ENCODE measurements around the gene SULF2. TPM values are rescaled to one million over a fixed set of nuclear protein-coding genes. Genes with fewer than 3 reads are reported as not detected.

Gene SULF2
- total and polyA plus RNA-seq, 2 of the 4 experiments (the other 2 are of a cell fraction): 0.54 to 0.77 TPM

DNA sequence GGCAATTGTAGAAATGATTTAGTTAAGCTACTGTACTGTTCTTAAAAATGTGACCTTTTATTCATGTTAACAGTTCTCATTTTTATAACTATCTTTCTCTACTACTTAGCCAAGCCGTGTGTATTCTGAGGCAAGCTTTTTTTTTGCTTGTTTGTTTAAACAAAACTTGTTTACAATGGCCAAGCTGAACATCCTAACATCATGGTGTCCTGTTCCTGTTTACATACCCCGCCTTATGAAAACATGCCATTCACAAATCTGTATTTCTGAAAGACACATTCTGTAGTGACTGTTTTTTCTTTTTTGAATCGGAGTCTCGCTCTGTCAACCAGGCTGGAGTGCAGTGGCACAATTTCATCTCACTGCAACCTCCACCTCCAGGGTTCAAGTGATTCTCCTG is 142.7 kb downstream of the SULF2 start:
- no peak overlapping the region for H4K91ac ChIP-seq (ENCODE audit: insufficient read depth, low read depth, low read length)
- no peaks in the 10 kb centered on the region for H3K4me1 ChIP-seq (ENCODE audit: control insufficient read depth, insufficient read depth, low read length)
- no peak overlapping the region for H3K4me2 ChIP-seq (ENCODE audit: low read depth, low read length)
- H3K18ac ChIP-seq (ENCODE audit: low read depth, low read length): no peak overlapping the region
- no peak overlapping the region for H3K14ac ChIP-seq (replicated peaks; ENCODE audit: low read depth, low read length)
- H3K79me1 ChIP-seq (ENCODE audit: low read depth in 1 of 2, low read length in 2 of 2): peaks cover 0 to 6% of the 10 kb centered on the region in 2 experiments; a peak in 1 of 4 replicates
- no peak overlapping the region for H3K56ac ChIP-seq (ENCODE audit: extremely low read depth, insufficient read depth, low read length)
- intact Hi-C loops (cut with micrococcal nuclease): no loop called here
- peaks cover 2% of the 10 kb centered on the region; the same call in 1 of the 2 replicates for H3K9me1 ChIP-seq (ENCODE audit: insufficient read depth, low read length)
- H3K9me3 ChIP-seq (ENCODE audit: control insufficient read depth, insufficient read depth, low read length): no peaks in the 10 kb centered on the region
- CTCF ChIA-PET: interaction anchor here (0.6 kb wide), 1 partner anchor 137 kb away, joined by 3 read pairs; no protein-coding TSS in a partner anchor
- H2BK5ac ChIP-seq (ENCODE audit: low read depth, low read length, poor library complexity, severe bottlenecking): no peak overlapping the region
- H2AFZ ChIP-seq (replicated peaks; ENCODE audit: low read length, poor library complexity): no peak overlapping the region
- TF ChIP-seq NFE2L2 (IDR thresholded peaks at IDR 0.05; ENCODE audit: low read depth, low read length): no peak
- TF ChIP-seq RFX5 (IDR thresholded peaks at IDR 0.05; ENCODE audit: low read depth, low read length): no peak
- TF ChIP-seq, protein P1, sequence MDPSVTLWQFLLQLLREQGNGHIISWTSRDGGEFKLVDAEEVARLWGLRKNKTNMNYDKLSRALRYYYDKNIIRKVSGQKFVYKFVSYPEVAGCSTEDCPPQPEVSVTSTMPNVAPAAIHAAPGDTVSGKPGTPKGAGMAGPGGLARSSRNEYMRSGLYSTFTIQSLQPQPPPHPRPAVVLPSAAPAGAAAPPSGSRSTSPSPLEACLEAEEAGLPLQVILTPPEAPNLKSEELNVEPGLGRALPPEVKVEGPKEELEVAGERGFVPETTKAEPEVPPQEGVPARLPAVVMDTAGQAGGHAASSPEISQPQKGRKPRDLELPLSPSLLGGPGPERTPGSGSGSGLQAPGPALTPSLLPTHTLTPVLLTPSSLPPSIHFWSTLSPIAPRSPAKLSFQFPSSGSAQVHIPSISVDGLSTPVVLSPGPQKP (IDR thresholded peaks at IDR 0.05; ENCODE audit: borderline replicate concordance, low read depth, low read length): no peak
- TF ChIP-seq, protein P2, sequence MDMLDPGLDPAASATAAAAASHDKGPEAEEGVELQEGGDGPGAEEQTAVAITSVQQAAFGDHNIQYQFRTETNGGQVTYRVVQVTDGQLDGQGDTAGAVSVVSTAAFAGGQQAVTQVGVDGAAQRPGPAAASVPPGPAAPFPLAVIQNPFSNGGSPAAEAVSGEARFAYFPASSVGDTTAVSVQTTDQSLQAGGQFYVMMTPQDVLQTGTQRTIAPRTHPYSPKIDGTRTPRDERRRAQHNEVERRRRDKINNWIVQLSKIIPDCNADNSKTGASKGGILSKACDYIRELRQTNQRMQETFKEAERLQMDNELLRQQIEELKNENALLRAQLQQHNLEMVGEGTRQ (IDR thresholded peaks at IDR 0.05; ENCODE audit: low read depth, low read length): no peak
- TF ChIP-seq POLR2A (IDR thresholded peaks at IDR 0.05; ENCODE audit: low read depth, low read length): no peak
- TF ChIP-seq FOS (IDR thresholded peaks at IDR 0.05; ENCODE audit: low read depth, low read length): no peak
- no peak for TF ChIP-seq CTCF (conservative IDR thresholded peaks at IDR 0.05; ENCODE audit: low read depth, low read length)
- TF ChIP-seq MAFK (IDR thresholded peaks at IDR 0.05; ENCODE audit: low read depth, low read length): no peak
- TF ChIP-seq CHD1 (IDR thresholded peaks at IDR 0.05; ENCODE audit: low read depth, low read length): no peak
- no peak for TF ChIP-seq RAD21 (IDR thresholded peaks at IDR 0.05; ENCODE audit: low read length)
- TF ChIP-seq MXI1 (IDR thresholded peaks at IDR 0.05; ENCODE audit: borderline replicate concordance, low read depth, low read length): no peak
- no peak for TF ChIP-seq CEBPB (IDR thresholded peaks at IDR 0.05; ENCODE audit: low read depth, low read length)
- in situ Hi-C loops (cut with MboI; ENCODE audit: low sequenced_read_pairs): no loop called here
- no peaks in the 10 kb centered on the region for H3K27me3 ChIP-seq (ENCODE audit: control insufficient read depth, insufficient read depth, low read length)
- peaks cover 32% of the 10 kb centered on the region for H3K36me3 ChIP-seq (ENCODE audit: control insufficient read depth, insufficient read depth, low read length)
- no TSS peak for BruUV-seq (replicated peaks)
- no CpG with 5 or more reads among the region's 4 CpGs for WGBS, 2 experiments (ENCODE audit: extremely low coverage in 2 of 2, insufficient read length in 1 of 2)
- H4K20me1 ChIP-seq (ENCODE audit: insufficient read depth, low read length): no peaks in the 10 kb centered on the region
- no peak overlapping the region for H2AK5ac ChIP-seq (ENCODE audit: low read depth, low read length)
- H4K8ac ChIP-seq (ENCODE audit: low read depth in 2 of 2, low read length in 2 of 2): no peak overlapping the region
- H3K23ac ChIP-seq (ENCODE audit: low read depth, low read length): no peak overlapping the region
- H2BK15ac ChIP-seq (ENCODE audit: low read depth, low read length): no peak overlapping the region
- no peak for ATAC-seq (ENCODE audit: low read depth)
- no peak overlapping the region for H3K4ac ChIP-seq (ENCODE audit: low read depth, low read length)
- H2AK9ac ChIP-seq (replicated peaks; ENCODE audit: low read depth, low read length, poor library complexity): no peak overlapping the region
- no peak overlapping the region for H3K9ac ChIP-seq (ENCODE audit: low read depth, low read length)
- H4K5ac ChIP-seq (ENCODE audit: low read depth, low read length): no peak overlapping the region
- no peak overlapping the region for H2BK120ac ChIP-seq (ENCODE audit: low read depth, low read length)
- no peak overlapping the region for H3K4me3 ChIP-seq (ENCODE audit: insufficient read depth, low read depth, low read length)
- H3K27ac ChIP-seq (ENCODE audit: insufficient read depth, low read length): no peak overlapping the region
- DNase-seq: no peak
- dilution Hi-C loops (cut with HindIII; ENCODE audit: low sequenced_read_pairs, unreplicated experiment): no loop called here
- H2BK20ac ChIP-seq (ENCODE audit: low read depth, low read length): no peak overlapping the region
- POLR2A ChIA-PET (ENCODE audit: unreplicated experiment): no interaction called here

Data from IMR-90 (cell line).